ENCODE data around the gene TK2.
"Not testable (repeated sequence)": the region's sequence is repeated elsewhere in the genome, so short reads cannot be mapped to it uniquely, and the experiment has no call there.

The TK2 gene

GRCh38 chr16:66508914-66509496, 40.9 kb downstream of the TK2 start:
- H2AFZ ChIP-seq (ENCODE audit: low read depth, low read length), result no peak overlapping the region
- no peak overlapping the region for H3K4me3 ChIP-seq (ENCODE audit: low read length)
- H3K9me3 ChIP-seq (ENCODE audit: low read length), result no peaks in the 10 kb centered on the region
- H3K36me3 ChIP-seq (ENCODE audit: insufficient read depth, low read length), result no peaks in the 10 kb centered on the region
- H3K27me3 ChIP-seq (ENCODE audit: insufficient read depth, low read length), result no peaks in the 10 kb centered on the region
- H3K4me1 ChIP-seq (ENCODE audit: insufficient read depth, low read length), result peaks cover 14% of the 10 kb centered on the region

GRCh38 chr16:66508248-66508913, 41.5 kb downstream of the TK2 start:
- no peak overlapping the region for H2AFZ ChIP-seq (ENCODE audit: low read depth, low read length)
- no peaks in the 10 kb centered on the region for H3K36me3 ChIP-seq (ENCODE audit: insufficient read depth, low read length)
- H3K4me1 ChIP-seq (ENCODE audit: insufficient read depth, low read length), result peaks cover 14% of the 10 kb centered on the region
- no peak overlapping the region for H3K4me3 ChIP-seq (ENCODE audit: low read length)
- H3K9me3 ChIP-seq (ENCODE audit: low read length), result no peaks in the 10 kb centered on the region
- no peaks in the 10 kb centered on the region for H3K27me3 ChIP-seq (ENCODE audit: insufficient read depth, low read length)

GRCh38 chr16:66507731-66508239, 42.1 kb downstream of the TK2 start:
- no peak overlapping the region for H2AFZ ChIP-seq (ENCODE audit: low read depth, low read length)
- H3K4me1 ChIP-seq (ENCODE audit: insufficient read depth, low read length), result peaks cover 14% of the 10 kb centered on the region
- H3K36me3 ChIP-seq (ENCODE audit: insufficient read depth, low read length), result no peaks in the 10 kb centered on the region
- H3K27me3 ChIP-seq (ENCODE audit: insufficient read depth, low read length), result no peaks in the 10 kb centered on the region
- no peak overlapping the region for H3K4me3 ChIP-seq (ENCODE audit: low read length)
- no peaks in the 10 kb centered on the region for H3K9me3 ChIP-seq (ENCODE audit: low read length)

- Histone ChIP-seq H3K4me1 (ENCODE audit: insufficient read depth, low read length) (no peaks in the 10 kb centered on the region), H3K27me3 (ENCODE audit: insufficient read depth, low read length) (no peaks in the 10 kb centered on the region), H3K9me3 (ENCODE audit: low read length) (no peaks in the 10 kb centered on the region), H3K36me3 (ENCODE audit: insufficient read depth, low read length) (no peaks in the 10 kb centered on the region), H3K4me3 (ENCODE audit: low read length) (no peak overlapping the region), H2AFZ (ENCODE audit: low read depth, low read length) (no peak overlapping the region)
Observed at GRCh38 chr16:66503612-66504011, 46.3 kb downstream of the TK2 start.

- Histone ChIP-seq H2AFZ (ENCODE audit: low read depth, low read length) (no peak overlapping the region), H3K4me3 (ENCODE audit: low read length) (no peak overlapping the region), H3K4me1 (ENCODE audit: insufficient read depth, low read length) (no peaks in the 10 kb centered on the region), H3K36me3 (ENCODE audit: insufficient read depth, low read length) (no peaks in the 10 kb centered on the region), H3K9me3 (ENCODE audit: low read length) (no peaks in the 10 kb centered on the region), H3K27me3 (ENCODE audit: insufficient read depth, low read length) (no peaks in the 10 kb centered on the region)
Observed at GRCh38 chr16:66503030-66503429, 46.9 kb downstream of the TK2 start.

GRCh38 chr16:66502020-66502913, 47.7 kb downstream of the TK2 start:
- no peaks in the 10 kb centered on the region for H3K4me1 ChIP-seq (ENCODE audit: insufficient read depth, low read length)
- H3K27me3 ChIP-seq (ENCODE audit: insufficient read depth, low read length), result no peaks in the 10 kb centered on the region
- H2AFZ ChIP-seq (ENCODE audit: low read depth, low read length), result no peak overlapping the region
- no peak overlapping the region for H3K4me3 ChIP-seq (ENCODE audit: low read length)
- no peaks in the 10 kb centered on the region for H3K36me3 ChIP-seq (ENCODE audit: insufficient read depth, low read length)
- H3K9me3 ChIP-seq (ENCODE audit: low read length), result no peaks in the 10 kb centered on the region

GRCh38 chr16:66501563-66501962, 48.4 kb downstream of the TK2 start:
- not testable (repeated sequence) for H3K4me1 ChIP-seq (ENCODE audit: insufficient read depth, low read length)

GRCh38 chr16:66497921-66498320, 52.0 kb downstream of the TK2 start:
- H3K9me3 ChIP-seq (ENCODE audit: low read length); H3K4me1 ChIP-seq (ENCODE audit: insufficient read depth, low read length); H3K36me3 ChIP-seq (ENCODE audit: insufficient read depth, low read length); H3K27me3 ChIP-seq (ENCODE audit: insufficient read depth, low read length); H3K4me3 ChIP-seq (ENCODE audit: low read length); H2AFZ ChIP-seq (ENCODE audit: low read depth, low read length): not testable (repeated sequence)

More at GRCh38 chr16:66501563-66501962, 48.4 kb downstream of the TK2 start:
- not testable (repeated sequence) for H3K4me3 ChIP-seq (ENCODE audit: low read length); H2AFZ ChIP-seq (ENCODE audit: low read depth, low read length); H3K27me3 ChIP-seq (ENCODE audit: insufficient read depth, low read length); H3K36me3 ChIP-seq (ENCODE audit: insufficient read depth, low read length); H3K9me3 ChIP-seq (ENCODE audit: low read length)

- H3K4me3 ChIP-seq (ENCODE audit: low read length), result not testable (repeated sequence)
Observed at GRCh38 chr16:66496226-66496625, 53.7 kb downstream of the TK2 start.

GRCh38 chr16:66495440-66495839, 54.5 kb downstream of the TK2 start:
- Histone ChIP-seq H2AFZ (ENCODE audit: low read depth, low read length) (no peak overlapping the region), H3K27me3 (ENCODE audit: insufficient read depth, low read length) (no peaks in the 10 kb centered on the region)

More at GRCh38 chr16:66496226-66496625, 53.7 kb downstream of the TK2 start:
- not testable (repeated sequence) for H2AFZ ChIP-seq (ENCODE audit: low read depth, low read length); H3K36me3 ChIP-seq (ENCODE audit: insufficient read depth, low read length); H3K27me3 ChIP-seq (ENCODE audit: insufficient read depth, low read length); H3K9me3 ChIP-seq (ENCODE audit: low read length); H3K4me1 ChIP-seq (ENCODE audit: insufficient read depth, low read length)

GRCh38 chr16:66494916-66495315, 55.0 kb downstream of the TK2 start:
- Histone ChIP-seq H3K36me3 (ENCODE audit: insufficient read depth, low read length) (no peaks in the 10 kb centered on the region), H3K27me3 (ENCODE audit: insufficient read depth, low read length) (no peaks in the 10 kb centered on the region), H3K9me3 (ENCODE audit: low read length) (no peaks in the 10 kb centered on the region), H2AFZ (ENCODE audit: low read depth, low read length) (no peak overlapping the region), H3K4me3 (ENCODE audit: low read length) (no peak overlapping the region), H3K4me1 (ENCODE audit: insufficient read depth, low read length) (no peaks in the 10 kb centered on the region)

More at GRCh38 chr16:66495440-66495839, 54.5 kb downstream of the TK2 start:
- Histone ChIP-seq H3K4me1 (ENCODE audit: insufficient read depth, low read length) (no peaks in the 10 kb centered on the region), H3K9me3 (ENCODE audit: low read length) (no peaks in the 10 kb centered on the region), H3K36me3 (ENCODE audit: insufficient read depth, low read length) (no peaks in the 10 kb centered on the region), H3K4me3 (ENCODE audit: low read length) (no peak overlapping the region)

- Histone ChIP-seq H2AFZ (ENCODE audit: low read depth, low read length) (no peak overlapping the region), H3K4me3 (ENCODE audit: low read length) (no peak overlapping the region), H3K9me3 (ENCODE audit: low read length) (peaks cover 3% of the 10 kb centered on the region), H3K27me3 (ENCODE audit: insufficient read depth, low read length) (no peaks in the 10 kb centered on the region), H3K4me1 (ENCODE audit: insufficient read depth, low read length) (no peaks in the 10 kb centered on the region), H3K36me3 (ENCODE audit: insufficient read depth, low read length) (no peaks in the 10 kb centered on the region)
Observed at GRCh38 chr16:66493490-66494401, 56.2 kb downstream of the TK2 start.
